Neural progenitor cell (in vitro differentiated cells): ENCODE measurements around the gene MILR1. TPM values are rescaled to one million over a fixed set of nuclear protein-coding genes. Genes with fewer than 3 reads are reported as not detected.
"Not testable (repeated sequence)": the region's sequence is repeated elsewhere in the genome, so short reads cannot be mapped to it uniquely, and the experiment has no call there.

ENCODE experiments used
- DNase-seq: peaks from one replicate; pipeline ENCODE4 v3.0.0-alpha.2; 2016; ENCODE audit warnings: low spot score
- H2AFZ ChIP-seq: fragments of 200-600 bp; sonication (generic); replicated peaks from 2 replicates; pipeline ENCODE4 v1.6.1; 2016; ENCODE audit warnings: antibody characterized with exemption
- H3F3A ChIP-seq: fragments of 200-600 bp; sonication (generic); 2 replicates; pipeline ENCODE4 v1.6.1; 2016; ENCODE audit warnings: antibody characterized with exemption, low read depth
- H3K27ac ChIP-seq: fragments of 200-600 bp; sonication (generic); 2 replicates; pipeline ENCODE4 v1.5.1; 2016; ENCODE audit warnings: mild to moderate bottlenecking
- H3K27me3 ChIP-seq: fragments of 200-600 bp; sonication (generic); 2 replicates; pipeline ENCODE4 v1.6.1; 2016; ENCODE audit warnings: mild to moderate bottlenecking, moderate library complexity
- H3K36me3 ChIP-seq: fragments of 200-600 bp; sonication (generic); 2 replicates; pipeline ENCODE4 v1.5.1; 2016
- H3K4me1 ChIP-seq: fragments of 200-600 bp; sonication (generic); 2 replicates; pipeline ENCODE4 v1.6.1; 2016; ENCODE audit warnings: mixed run types
- H3K4me2 ChIP-seq: fragments of 200-600 bp; sonication (generic); 2 replicates; pipeline ENCODE4 v1.6.1; 2016
- H3K4me3 ChIP-seq: fragments of 200-600 bp; sonication (generic); 2 replicates; pipeline ENCODE4 v1.5.1; 2016
- H3K79me2 ChIP-seq: fragments of 200-600 bp; sonication (generic); 2 replicates; pipeline ENCODE4 v1.6.1; 2016; ENCODE audit warnings: low read depth
- H3K9ac ChIP-seq: fragments of 200-600 bp; sonication (generic); 2 replicates; pipeline ENCODE4 v1.6.1; 2016
- H3K9me3 ChIP-seq: fragments of 200-600 bp; sonication (generic); 2 replicates; pipeline ENCODE4 v1.5.1; 2016; ENCODE audit warnings: low read depth
- H4K20me1 ChIP-seq: fragments of 200-600 bp; sonication (generic); 2 replicates; pipeline ENCODE4 v1.6.1; 2016; ENCODE audit warnings: low read depth
- H3K27ac Mint-ChIP-seq: 3 replicates; pipeline ENCODE4 v1.8.0; 2021; ENCODE audit warnings: mixed read lengths
- H3K27me3 Mint-ChIP-seq: 2 replicates; pipeline ENCODE4 v1.8.0; 2022; ENCODE audit warnings: low read depth, mild to moderate bottlenecking, inconsistent platforms, moderate library complexity, mixed read lengths; ENCODE audit not compliant: insufficient read depth
- H3K36me3 Mint-ChIP-seq: 3 replicates; pipeline ENCODE4 v1.8.0; 2021; ENCODE audit warnings: mixed read lengths
- H3K4me1 Mint-ChIP-seq: 3 replicates; pipeline ENCODE4 v1.8.0; 2021; ENCODE audit warnings: mixed read lengths
- H3K4me3 Mint-ChIP-seq: 3 replicates; pipeline ENCODE4 v1.8.0; 2021; ENCODE audit warnings: mild to moderate bottlenecking, moderate library complexity, mixed read lengths
- H3K9me3 Mint-ChIP-seq: 3 replicates; pipeline ENCODE4 v1.8.0; 2020; ENCODE audit warnings: mixed read lengths
- EZH2 ChIP-seq: fragments of 200-600 bp; sonication (generic); IDR thresholded peaks from 2 replicates; pipeline ENCODE4 v1.6.1; 2017; ENCODE audit warnings: antibody characterized with exemption, mild to moderate bottlenecking, moderate library complexity
- EZH2phosphoT487 ChIP-seq: fragments of 200-600 bp; sonication (generic); IDR thresholded peaks from 2 replicates; pipeline ENCODE4 v1.6.1; 2017; ENCODE audit warnings: antibody characterized with exemption
- total RNA-seq: library from RNA; depleted of rRNA; stranded (reverse); fragments of >200 nt; gene quantifications from 2 replicates; pipeline ENCODE4 v1.2.3, GENCODE V29; 2015; ENCODE audit warnings: low replicate concordance
- TF ChIP-seq, protein P1 (sequence below): fragments of 200-600 bp; sonication (generic); IDR thresholded peaks from 2 replicates; pipeline ENCODE4 v1.5.1; 2017; ENCODE audit warnings: antibody characterized with exemption, mild to moderate bottlenecking

The MILR1 gene
- total RNA-seq, 1 donor from 2014 or later = not detected

DNA sequence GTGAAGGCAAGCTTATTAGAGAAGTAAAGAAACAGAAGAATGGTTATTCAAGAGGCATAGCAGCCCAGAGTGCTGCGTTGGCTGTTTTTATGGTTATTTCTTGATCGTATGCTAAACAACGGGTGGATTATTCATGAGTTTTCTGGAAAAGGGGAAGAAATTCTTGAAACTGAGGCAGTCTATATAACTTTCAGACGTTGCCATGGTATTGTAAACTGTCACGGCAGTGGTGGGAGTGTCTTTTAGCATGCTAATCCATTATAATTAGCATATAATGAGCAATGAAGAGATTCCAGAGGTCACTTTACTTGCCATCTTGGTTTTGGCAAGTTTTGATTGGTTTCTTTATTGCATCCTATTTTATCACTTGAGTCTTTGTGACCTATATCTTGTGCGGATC lies 17.4 kb upstream of the MILR1 start:
- Histone ChIP-seq H3F3A (no peaks in the 10 kb centered on the region), H4K20me1 (no peaks in the 10 kb centered on the region), H3K9me3 (no peaks in the 10 kb centered on the region), H3K27ac (no peak overlapping the region), H3K79me2 (no peaks in the 10 kb centered on the region), H3K4me1 (no peaks in the 10 kb centered on the region), H3K27me3 (no peaks in the 10 kb centered on the region), H3K4me2 (no peak overlapping the region), H3K36me3 (no peaks in the 10 kb centered on the region), H3K4me3 (no peak overlapping the region), H3K9ac (no peak overlapping the region), H2AFZ (no peak overlapping the region)
- no peak for DNase-seq
- TF ChIP-seq, protein P1, sequence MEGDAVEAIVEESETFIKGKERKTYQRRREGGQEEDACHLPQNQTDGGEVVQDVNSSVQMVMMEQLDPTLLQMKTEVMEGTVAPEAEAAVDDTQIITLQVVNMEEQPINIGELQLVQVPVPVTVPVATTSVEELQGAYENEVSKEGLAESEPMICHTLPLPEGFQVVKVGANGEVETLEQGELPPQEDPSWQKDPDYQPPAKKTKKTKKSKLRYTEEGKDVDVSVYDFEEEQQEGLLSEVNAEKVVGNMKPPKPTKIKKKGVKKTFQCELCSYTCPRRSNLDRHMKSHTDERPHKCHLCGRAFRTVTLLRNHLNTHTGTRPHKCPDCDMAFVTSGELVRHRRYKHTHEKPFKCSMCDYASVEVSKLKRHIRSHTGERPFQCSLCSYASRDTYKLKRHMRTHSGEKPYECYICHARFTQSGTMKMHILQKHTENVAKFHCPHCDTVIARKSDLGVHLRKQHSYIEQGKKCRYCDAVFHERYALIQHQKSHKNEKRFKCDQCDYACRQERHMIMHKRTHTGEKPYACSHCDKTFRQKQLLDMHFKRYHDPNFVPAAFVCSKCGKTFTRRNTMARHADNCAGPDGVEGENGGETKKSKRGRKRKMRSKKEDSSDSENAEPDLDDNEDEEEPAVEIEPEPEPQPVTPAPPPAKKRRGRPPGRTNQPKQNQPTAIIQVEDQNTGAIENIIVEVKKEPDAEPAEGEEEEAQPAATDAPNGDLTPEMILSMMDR = no peak
- TF ChIP-seq EZH2 (no peak), EZH2phosphoT487 (no peak)
- Mint-ChIP-seq H3K4me3 (no peak overlapping the region), H3K36me3 (no peaks in the 10 kb centered on the region), H3K4me1 (peaks cover 3% of the 10 kb centered on the region), H3K27ac (no peak overlapping the region), H3K9me3 (peaks cover 10% of the 10 kb centered on the region), H3K27me3 (peaks cover 2% of the 10 kb centered on the region)

DNA sequence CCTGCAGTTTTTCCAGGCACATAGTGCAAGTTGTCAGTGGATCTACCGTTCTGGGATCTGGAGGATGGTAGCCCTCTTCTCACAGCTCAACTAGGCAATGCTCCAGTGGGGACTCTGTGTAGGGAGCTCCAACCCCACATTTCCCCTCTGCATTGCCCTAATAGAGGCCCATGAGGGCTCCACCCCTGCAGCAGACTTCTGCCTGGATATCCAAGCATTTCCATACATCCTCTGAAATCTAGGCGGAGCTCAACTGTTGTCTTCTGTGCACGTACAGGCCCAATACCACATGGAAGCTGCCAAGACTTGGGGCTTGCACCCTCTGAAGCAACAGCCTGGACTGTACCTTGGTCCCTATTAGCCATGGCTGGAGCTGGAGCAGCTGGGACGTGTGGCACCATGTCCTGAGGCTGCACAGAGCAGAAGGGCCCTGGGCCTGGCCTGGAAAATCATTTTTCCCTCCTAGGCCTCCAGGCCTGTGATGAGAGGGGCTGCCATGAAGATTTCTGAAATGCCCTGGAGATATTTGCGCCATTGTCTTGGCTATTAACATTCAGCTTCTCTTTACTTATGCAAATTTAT lies 10.9 kb upstream of the MILR1 start:
- no peaks in the 10 kb centered on the region for H3K4me1 Mint-ChIP-seq
- peaks cover 5% of the 10 kb centered on the region for H3K27me3 Mint-ChIP-seq
- no peak overlapping the region for H3K9ac ChIP-seq
- H3K4me3 Mint-ChIP-seq = no peak overlapping the region
- H3K36me3 ChIP-seq = no peaks in the 10 kb centered on the region
- no peak overlapping the region for H3K4me3 ChIP-seq
- no peaks in the 10 kb centered on the region for H4K20me1 ChIP-seq
- no peak overlapping the region for H3K4me2 ChIP-seq
- no peaks in the 10 kb centered on the region for H3K27me3 ChIP-seq
- no peak overlapping the region for H2AFZ ChIP-seq
- H3K79me2 ChIP-seq = no peaks in the 10 kb centered on the region
- no peaks in the 10 kb centered on the region for H3F3A ChIP-seq
- no peak overlapping the region for H3K27ac Mint-ChIP-seq
- no peak for DNase-seq
- H3K27ac ChIP-seq = no peak overlapping the region
- TF ChIP-seq EZH2phosphoT487 (no peak), EZH2 (no peak)
- TF ChIP-seq, protein P1 = no peak
- peaks cover 5% of the 10 kb centered on the region for H3K36me3 Mint-ChIP-seq
- peaks cover 12% of the 10 kb centered on the region for H3K9me3 ChIP-seq
- no peaks in the 10 kb centered on the region for H3K4me1 ChIP-seq
- H3K9me3 Mint-ChIP-seq = peaks cover 41% of the 10 kb centered on the region

DNA sequence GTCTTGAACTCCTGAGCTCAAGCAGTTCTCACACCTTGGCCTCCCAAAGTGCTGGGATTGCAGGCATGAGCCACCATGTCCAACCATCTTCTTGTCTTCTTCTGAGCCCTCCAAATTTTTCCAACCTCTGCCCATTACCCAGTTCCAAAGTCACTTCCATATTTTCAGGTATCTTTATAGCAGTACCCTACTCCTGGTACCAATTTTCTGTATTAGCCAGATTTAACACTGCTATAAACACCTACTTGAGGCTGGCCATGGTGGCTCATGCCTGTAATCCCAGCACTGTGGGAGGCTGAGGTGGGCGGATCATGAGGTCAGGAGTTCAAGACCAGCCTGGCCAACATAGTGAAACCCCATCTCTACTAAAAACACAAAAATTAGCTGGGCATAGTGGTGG lies 9.4 kb upstream of the MILR1 start:
- not testable (repeated sequence) for H3K36me3 ChIP-seq, H3K36me3 Mint-ChIP-seq, H2AFZ ChIP-seq, H3K4me3 ChIP-seq, H3K9ac ChIP-seq, H3K27ac Mint-ChIP-seq, H3K27me3 ChIP-seq, H3K27ac ChIP-seq, H3K4me2 ChIP-seq, H3K4me3 Mint-ChIP-seq, H3F3A ChIP-seq, H3K4me1 Mint-ChIP-seq, H3K79me2 ChIP-seq, DNase-seq, H3K4me1 ChIP-seq, H3K27me3 Mint-ChIP-seq, H4K20me1 ChIP-seq
- H3K9me3 ChIP-seq = peaks cover 12% of the 10 kb centered on the region
- peaks cover 37% of the 10 kb centered on the region for H3K9me3 Mint-ChIP-seq

DNA sequence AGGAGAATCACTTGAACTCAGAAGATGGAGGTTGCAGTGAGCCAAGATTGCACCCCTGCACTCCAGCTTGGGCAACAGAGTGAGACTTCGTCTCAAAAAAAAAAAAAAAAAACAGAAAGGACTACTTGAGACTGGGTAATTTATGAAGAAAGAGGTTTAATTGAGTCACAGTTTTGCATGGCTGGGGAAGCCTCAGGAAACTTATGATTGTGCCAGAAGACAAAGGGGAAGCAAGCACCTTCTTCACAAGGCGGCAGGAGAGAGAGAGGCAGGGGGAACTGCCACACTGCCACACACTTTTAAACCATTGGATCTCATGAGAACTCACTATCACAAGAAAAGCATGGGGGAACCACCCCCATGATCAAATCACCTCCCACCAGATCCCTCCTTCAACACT lies 9.0 kb upstream of the MILR1 start:
- Histone ChIP-seq H3K27me3 (no peaks in the 10 kb centered on the region), H3K79me2 (no peaks in the 10 kb centered on the region), H3K27ac (no peak overlapping the region), H3K4me1 (no peaks in the 10 kb centered on the region), H2AFZ (no peak overlapping the region), H3K4me2 (no peak overlapping the region), H3K9me3 (peaks cover 12% of the 10 kb centered on the region), H3F3A (no peaks in the 10 kb centered on the region), H3K9ac (no peak overlapping the region), H4K20me1 (no peaks in the 10 kb centered on the region), H3K4me3 (no peak overlapping the region), H3K36me3 (no peaks in the 10 kb centered on the region)
- Mint-ChIP-seq H3K27ac (no peak overlapping the region), H3K36me3 (peaks cover 5% of the 10 kb centered on the region), H3K4me1 (no peaks in the 10 kb centered on the region), H3K27me3 (peaks cover 5% of the 10 kb centered on the region), H3K9me3 (peaks cover 35% of the 10 kb centered on the region), H3K4me3 (no peak overlapping the region)
- DNase-seq = no peak
- TF ChIP-seq EZH2phosphoT487 (no peak), EZH2 (no peak)
